ENCODE measurements around the gene SETD1B.
"Not testable (repeated sequence)": the region's sequence is repeated elsewhere in the genome, so short reads cannot be mapped to it uniquely, and the experiment has no call there.

The SETD1B gene

DNA sequence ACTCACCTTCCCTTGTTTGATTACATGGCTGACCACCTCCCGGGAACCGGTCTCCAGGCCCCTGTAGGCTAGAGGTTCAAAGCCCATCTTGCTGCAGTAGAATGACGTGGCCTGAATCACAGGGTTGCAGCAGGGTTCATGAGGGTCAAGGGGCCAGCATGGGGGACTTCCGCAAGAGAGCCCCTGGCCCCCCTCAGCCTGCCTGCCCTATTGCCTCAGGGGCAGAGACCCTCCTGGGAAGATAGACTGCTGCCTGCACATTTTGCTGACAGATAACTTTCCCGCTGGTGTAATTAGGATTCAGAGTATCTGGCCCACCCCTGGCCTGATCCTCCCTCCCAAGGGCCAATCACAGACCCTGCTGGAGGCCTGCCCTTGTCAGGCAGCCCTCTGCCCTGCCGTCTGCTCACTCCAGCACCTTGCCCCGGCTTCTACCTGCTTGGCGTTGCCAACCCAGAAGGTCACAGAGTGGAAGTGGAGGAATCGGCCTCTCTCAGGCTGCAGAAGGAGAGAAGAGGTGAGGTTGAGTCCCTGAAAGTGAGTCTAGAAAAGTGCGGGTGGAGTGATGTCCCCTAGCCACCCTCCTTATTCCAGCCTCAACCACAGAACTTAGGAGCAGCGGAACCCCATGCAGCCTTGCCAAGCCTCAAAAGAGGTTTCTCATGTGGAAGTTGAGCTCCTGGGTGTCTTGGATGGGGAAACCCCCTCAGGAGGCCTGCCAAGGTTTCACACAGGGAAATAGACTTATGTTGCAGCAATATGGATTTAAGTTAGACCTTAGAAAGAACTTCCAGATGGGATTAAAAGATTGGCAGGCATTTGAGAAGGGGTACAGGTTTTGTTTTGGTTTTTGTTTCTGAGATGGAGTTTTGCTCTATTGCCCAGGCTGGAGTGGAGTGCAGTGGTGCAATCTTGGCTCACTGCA lies 53.8 kb downstream of the SETD1B start:
- DNase-seq (ENCODE audit: low spot score) = no peak

DNA sequence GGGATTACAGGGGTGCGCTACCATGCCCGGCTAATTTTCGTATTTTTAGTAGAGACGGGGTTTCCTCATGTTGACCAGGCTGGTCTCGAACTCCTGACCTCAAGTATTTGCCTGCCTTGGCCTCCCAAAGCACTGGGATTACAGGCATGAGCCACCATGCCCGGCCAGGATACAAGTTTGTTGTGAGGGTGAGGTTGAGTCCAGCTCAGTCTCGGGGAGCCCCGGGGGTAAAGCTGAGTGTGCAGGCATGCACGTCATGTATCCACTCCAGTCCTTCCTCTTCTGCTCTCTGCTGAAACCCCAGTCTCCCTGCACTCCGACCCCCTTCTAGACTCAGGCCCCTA lies 54.5 kb downstream of the SETD1B start:
- DNase-seq (ENCODE audit: low spot score) = no peak

DNA sequence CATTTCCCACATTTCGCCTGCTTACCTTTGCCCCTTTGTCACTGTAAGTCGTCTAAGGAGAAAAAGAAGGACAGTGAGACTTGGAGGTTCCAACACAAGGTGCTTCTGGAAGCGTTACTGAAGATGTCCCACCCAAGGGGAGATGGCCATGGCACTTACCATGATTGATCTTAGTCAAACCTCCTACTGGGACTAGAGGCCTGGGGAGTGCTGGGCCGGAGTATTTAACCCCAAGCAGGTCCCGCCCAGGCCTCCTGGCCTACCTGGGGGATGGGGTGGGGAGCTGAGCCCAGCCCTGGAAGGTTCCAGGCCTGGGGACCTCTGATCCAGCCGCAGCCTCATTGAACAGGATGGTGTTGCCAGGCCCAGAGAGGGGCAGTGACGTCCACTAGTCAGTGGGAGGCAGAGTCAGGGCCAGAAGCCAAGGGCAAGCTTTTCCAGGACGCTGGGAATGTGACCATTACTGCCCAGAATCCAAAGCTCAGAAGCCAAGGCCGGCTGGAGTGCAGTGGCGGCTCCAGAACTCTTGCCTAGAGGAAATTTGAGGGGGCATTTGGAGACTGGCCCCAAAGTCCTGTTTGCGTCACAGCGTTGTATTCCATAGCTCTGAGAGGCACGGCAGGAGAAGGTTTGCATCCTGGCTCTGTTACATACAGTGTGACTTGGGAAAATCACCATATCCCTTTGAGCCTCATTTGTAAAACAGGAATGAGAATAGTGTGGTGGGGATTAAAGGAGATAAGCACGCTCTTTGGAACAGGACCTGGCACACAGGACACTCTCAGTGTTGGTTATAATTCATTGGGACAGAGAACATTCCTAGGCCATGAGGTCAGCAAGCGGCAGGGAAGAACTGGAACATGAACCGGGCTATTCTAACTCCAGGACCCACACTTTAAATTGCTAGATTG lies 55.1 kb downstream of the SETD1B start, which contains the start of gene HPD:
Gene HPD (minus strand): TSS at position 198 of the 911 bp plus-strand sequence. CDS start 36 bp downstream, at position 162.
- DNase-seq (ENCODE audit: low spot score) = no peak

DNA sequence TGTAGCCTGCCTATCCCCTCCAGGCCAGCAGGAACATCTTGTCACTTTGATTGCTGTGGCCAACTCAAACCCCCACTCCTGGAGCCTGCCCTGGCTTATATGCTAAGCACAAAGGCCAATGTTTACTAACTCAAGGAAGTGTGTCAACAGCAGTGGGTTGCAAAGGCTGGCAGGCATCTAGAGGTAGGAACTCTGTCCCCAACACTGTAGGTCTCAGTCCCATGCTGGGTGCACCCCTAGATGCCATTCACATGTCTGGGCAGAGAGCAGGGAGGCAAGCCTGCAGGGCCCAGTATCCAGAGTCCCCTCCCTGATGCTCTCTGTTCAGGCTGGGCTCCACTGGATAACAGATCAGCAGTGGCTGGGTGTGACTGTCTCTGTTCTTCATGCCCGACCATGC lies 56.4 kb downstream of the SETD1B start:
- DNase-seq (ENCODE audit: low spot score) = no peak

DNA sequence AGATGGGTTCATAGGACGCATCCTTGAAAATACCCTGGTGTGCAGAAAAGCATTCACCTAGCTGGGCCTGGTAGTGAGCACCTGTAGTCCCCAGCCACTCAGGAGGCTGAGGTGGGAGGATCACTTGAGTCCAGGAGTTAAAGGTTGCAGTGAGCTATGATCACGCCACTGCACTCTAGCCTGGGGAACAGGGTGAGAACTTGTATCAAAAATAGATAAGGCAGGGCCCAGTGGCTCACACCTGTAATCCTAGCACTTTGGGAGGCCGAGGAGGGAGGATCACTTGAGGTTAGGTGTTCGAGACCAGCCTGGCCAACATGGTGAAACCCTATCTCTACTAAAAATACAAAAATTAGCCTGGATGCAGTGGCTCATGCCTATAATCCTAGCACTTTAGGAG lies 56.9 kb downstream of the SETD1B start:
- DNase-seq (ENCODE audit: low spot score) = not testable (repeated sequence)

DNA sequence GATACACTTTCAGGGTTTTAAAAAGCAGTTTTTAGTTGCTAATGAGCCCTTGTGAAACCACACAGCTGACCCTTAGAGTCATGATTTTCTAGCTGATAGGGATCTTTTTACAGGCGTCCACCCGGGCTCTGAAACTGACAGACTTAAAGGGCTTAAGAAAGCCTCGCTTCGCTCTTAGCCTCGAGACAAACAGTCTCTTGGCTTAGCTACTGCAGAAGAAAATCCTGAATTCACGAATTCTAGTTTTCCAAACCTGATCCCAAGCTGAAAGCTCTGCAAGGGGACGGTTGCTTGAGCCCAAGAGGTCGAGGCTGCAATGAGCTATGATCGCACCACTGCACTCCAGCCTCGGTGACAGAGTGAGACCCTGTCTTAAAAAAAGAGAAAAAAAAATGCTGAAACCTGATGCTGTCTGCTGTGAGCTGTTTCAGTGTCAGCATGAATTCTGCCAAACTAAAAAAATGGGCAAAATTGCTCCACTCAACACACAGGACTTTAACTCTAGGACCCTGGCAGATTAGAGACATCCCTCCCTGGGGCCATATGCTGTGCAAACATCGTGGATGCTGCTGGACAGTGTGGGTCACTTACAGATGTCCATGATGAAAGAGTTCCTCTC lies 57.9 kb downstream of the SETD1B start:
- DNase-seq (ENCODE audit: low spot score) = no peak

DNA sequence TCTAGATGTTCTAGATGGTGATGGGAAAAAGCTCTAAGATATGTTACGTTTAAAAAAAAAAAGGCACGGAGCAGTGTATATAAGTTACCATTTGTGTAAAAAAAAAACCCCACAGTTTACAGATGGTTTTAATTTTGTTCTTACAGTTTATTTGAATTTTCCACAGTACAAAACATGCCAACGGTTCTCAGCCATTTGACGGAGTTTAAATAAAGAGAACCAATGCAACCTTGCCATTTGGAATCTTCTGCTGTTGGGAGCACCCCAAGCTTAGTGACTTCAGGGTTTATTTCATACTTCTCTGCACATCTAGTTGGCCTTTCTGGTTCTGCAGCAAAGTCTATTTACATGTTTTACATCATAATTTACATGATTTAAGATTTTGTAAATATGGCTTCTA lies 62.5 kb downstream of the SETD1B start:
- DNase-seq (ENCODE audit: low spot score) = no peak

DNA sequence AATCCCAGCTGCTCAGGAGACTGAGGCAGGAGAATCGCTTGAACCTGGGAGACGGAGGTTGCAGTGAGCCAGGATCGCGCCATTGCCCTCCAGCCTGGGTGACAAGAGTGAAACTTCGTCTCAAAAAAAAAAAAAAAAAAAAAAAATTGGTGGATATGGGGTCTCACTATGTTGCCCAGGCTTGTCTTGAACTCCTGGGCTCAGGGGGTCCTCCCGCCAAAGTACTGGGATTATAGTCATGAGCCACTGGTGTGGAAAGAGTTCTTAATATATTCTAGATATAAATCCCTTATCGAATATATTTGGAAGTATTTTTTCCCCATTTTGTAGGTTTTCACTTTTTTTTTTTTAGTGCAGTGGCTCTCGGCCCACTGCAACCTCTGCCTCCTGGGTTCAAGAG lies 65.4 kb downstream of the SETD1B start:
- not testable (repeated sequence) for DNase-seq (ENCODE audit: low spot score)

DNA sequence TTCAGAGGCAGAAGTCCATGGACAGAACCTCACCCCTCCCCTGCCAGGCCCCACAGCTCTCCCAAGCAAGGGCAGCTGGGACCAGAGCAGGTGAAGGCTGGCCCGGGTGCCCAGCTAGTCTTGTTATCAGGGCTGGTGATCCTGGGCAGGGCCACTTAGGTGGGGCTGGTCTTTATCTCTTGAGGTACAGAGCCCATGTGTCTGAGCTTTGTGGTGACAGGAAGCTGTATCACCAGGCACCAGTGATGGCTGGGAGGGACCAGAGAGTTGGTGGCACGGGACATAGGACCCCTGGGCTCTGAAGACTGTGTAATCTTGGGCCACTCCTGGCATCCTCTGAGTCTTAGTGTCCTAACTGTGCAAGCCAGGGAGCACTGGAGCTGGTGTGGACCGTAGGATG lies 67.7 kb downstream of the SETD1B start:
- DNase-seq (ENCODE audit: low spot score) = no peak

DNA sequence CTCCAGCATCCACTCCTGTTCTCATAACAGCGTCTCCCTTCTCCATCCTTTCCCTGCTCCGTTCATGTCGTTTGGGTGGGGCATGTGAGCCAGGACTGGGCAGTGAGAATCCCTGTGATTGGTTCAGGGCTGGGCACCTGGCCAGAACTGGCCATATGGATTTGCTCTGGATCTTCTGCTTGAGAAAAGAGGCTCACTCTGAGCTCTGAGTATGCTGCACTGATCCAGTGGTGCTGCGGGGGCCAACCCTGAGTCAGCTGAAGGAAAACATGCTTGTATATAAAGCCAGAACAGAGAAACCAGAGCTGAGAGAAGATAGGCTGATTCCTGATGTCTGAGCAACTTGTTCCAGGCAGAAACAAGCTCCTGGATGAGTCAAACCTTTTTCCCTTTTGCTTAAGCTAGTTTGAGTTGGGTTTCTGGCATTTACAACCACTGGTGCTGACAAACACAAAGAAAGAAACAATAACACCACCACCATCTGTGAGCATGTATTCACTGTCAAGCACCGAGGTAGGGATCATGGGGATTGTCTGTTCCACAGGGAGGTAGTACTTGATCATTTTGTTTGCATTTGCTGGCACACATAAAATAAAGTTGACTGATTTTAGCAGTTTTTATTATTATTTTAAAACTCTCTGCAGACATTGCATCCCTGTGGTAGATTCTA lies 68.9 kb downstream of the SETD1B start:
- no peak for DNase-seq (ENCODE audit: low spot score)

DNA sequence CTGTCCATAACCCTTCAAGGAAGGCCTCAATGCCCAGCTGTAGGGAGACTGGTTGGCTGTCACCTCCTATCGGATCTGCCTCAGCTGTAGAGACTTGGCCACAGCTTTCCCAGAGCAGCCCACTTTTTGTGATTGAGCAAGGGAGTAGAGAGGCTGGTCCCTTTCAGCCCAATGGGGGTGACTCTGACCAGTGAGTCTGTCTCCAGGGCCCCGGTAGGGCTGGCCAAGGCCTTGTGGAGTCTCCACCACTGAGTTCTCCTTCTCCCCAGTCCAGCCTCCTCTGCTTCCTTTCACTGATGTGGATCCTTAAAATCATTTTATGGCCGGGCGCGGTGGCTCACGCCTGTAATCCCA lies 69.4 kb downstream of the SETD1B start:
- no peak for DNase-seq (ENCODE audit: low spot score)

DNA sequence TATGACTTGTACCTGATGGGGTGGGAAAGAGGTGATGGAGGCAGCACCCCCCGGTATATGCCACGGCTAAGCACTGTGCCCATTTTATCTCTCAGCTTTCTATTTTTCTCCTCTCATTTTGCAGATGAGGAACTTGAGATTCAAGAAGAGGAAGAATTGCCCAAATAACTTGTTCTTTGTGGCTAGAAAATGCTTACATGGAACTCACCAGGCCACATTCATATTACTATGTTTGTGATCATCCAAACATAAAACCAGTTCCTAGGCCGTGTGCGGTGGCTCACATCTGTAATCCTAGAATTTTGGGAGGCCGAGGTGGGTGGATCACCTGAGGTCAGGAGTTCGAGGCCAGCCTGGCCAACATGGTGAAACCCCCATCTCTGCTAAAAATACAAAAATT lies 70.3 kb downstream of the SETD1B start:
- DNase-seq (ENCODE audit: low spot score) = no peak

DNA sequence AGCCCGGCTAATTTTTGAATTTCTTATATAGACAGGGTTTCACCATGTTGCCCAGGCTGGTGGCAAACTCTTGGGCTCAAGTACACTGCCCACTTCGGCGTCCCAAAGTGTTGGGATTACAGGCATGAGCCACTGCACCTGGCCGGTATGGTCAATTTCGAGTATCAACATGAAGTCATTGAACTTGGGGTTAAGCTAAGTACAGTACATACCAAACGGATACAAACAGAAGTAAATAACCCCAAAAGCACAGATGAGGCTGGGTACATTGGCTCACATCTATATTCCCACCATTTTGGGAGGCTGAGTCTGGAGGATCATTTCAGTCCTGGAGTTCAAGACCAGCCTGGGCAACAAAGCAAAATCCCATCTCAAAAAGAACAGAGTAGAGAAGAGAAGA lies 71.8 kb downstream of the SETD1B start:
- DNase-seq (ENCODE audit: low spot score) = no peak

DNA sequence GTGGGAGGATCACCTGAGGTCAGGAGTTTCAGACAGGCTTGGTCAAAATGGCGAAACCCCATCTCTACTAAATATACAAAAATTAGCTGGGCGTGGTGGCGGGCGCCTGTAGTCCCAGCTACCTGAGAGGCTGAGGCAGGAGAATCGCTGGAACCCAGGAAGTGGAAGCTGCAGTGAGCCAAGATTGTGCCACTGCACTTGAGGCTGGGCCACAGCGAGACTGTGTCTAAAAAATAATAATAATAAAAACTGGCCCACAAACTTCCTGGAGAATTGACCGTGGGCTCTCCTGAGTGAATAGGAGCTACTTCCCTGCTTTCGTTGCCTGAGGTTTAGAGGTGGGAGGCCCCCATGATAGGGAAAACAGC lies 72.3 kb downstream of the SETD1B start:
- DNase-seq (ENCODE audit: low spot score) = not testable (repeated sequence)
